IMR-90 (cell line): ENCODE data around the gene KYNU. TPM values are rescaled to one million over a fixed set of nuclear protein-coding genes. Genes with fewer than 3 reads are reported as not detected.

Source experiments
- ATAC-seq: fragments of 200-7000 bp; cut with Tn5 transposase; 2 replicates; pipeline ENCODE4 v1.9.1; 2020; ENCODE audit warnings: low read depth, mild to moderate bottlenecking, moderate library complexity
- BruUV-seq: library from RNA; stranded (reverse); fragments of 400-500 nt; replicated peaks from 2 replicates; lab custom pipeline; 2021; lab: Mats Ljungman, UMichigan
- CTCF ChIA-PET: fragments of 300-600 bp; formaldehyde crosslinking; extraction: SDS; loops from one replicate; lab custom pipeline; 2021; ENCODE audit warnings: antibody characterized with exemption; lab: Yijun Ruan, JAX
- POLR2A ChIA-PET: fragments of 300-600 bp; sonication (Branson Sonifier 250); formaldehyde crosslinking; loops from one replicate; lab custom pipeline; 2022; ENCODE audit warnings: antibody characterized with exemption; ENCODE audit not compliant: unreplicated experiment; lab: Charles Lee
- DNase-seq: peaks from one replicate; pipeline ENCODE4 v3.0.0; 2013
- H2AFZ ChIP-seq: replicated peaks from 2 replicates; pipeline ENCODE3; 2013; ENCODE audit warnings: low read length, mild to moderate bottlenecking; ENCODE audit not compliant: poor library complexity
- H2AK5ac ChIP-seq: 2 replicates; pipeline ENCODE4 v1.6.1; 2013; ENCODE audit warnings: low read depth, low read length, inconsistent platforms
- H2AK9ac ChIP-seq: replicated peaks from 2 replicates; pipeline ENCODE3; 2013; ENCODE audit warnings: mild to moderate bottlenecking, low read depth, low read length, moderate library complexity; ENCODE audit not compliant: poor library complexity
- H2BK120ac ChIP-seq: 2 replicates; pipeline ENCODE4 v1.6.1; 2013; ENCODE audit warnings: low read depth, low read length, inconsistent platforms
- H2BK15ac ChIP-seq: 3 replicates; pipeline ENCODE4 v1.6.1; 2013; ENCODE audit warnings: low read depth, low read length, inconsistent platforms
- H2BK20ac ChIP-seq: 2 replicates; pipeline ENCODE4 v1.6.1; 2013; ENCODE audit warnings: low read depth, mild to moderate bottlenecking, inconsistent platforms, low read length, moderate library complexity
- H2BK5ac ChIP-seq: 2 replicates; pipeline ENCODE4 v1.6.1; 2013; ENCODE audit warnings: mild to moderate bottlenecking, low read depth, low read length, inconsistent platforms; ENCODE audit not compliant: poor library complexity, severe bottlenecking
- H3K14ac ChIP-seq: replicated peaks from 2 replicates; pipeline ENCODE4 v1.6.1; 2013; ENCODE audit warnings: low read depth, low read length, inconsistent platforms
- H3K18ac ChIP-seq: 2 replicates; pipeline ENCODE4 v1.6.1; 2013; ENCODE audit warnings: low read depth, low read length, control low read depth
- H3K23ac ChIP-seq: 2 replicates; pipeline ENCODE4 v1.6.1; 2013; ENCODE audit warnings: low read depth, low read length, inconsistent platforms
- H3K27ac ChIP-seq: 2 replicates; pipeline ENCODE4 v1.5.1; 2013; ENCODE audit warnings: mild to moderate bottlenecking, control low read depth, low read length; ENCODE audit not compliant: insufficient read depth
- H3K27me3 ChIP-seq: 2 replicates; pipeline ENCODE4 v1.6.1; 2013; ENCODE audit warnings: low read length; ENCODE audit not compliant: control insufficient read depth, insufficient read depth
- H3K36me3 ChIP-seq: 2 replicates; pipeline ENCODE4 v1.6.1; 2013; ENCODE audit warnings: low read length, mixed read lengths; ENCODE audit not compliant: control insufficient read depth, insufficient read depth
- H3K4ac ChIP-seq: 2 replicates; pipeline ENCODE4 v1.6.1; 2013; ENCODE audit warnings: low read depth, low read length, inconsistent platforms
- H3K4me1 ChIP-seq: 2 replicates; pipeline ENCODE4 v1.6.1; 2013; ENCODE audit warnings: low read length, mixed read lengths; ENCODE audit not compliant: control insufficient read depth, insufficient read depth
- H3K4me2 ChIP-seq: 2 replicates; pipeline ENCODE4 v1.6.1; 2013; ENCODE audit warnings: low read depth, mild to moderate bottlenecking, control low read depth, low read length, moderate library complexity
- H3K4me3 ChIP-seq: 2 replicates; pipeline ENCODE4 v1.5.1; 2013; ENCODE audit warnings: low read depth, mild to moderate bottlenecking, control low read depth, low read length, moderate library complexity; ENCODE audit not compliant: insufficient read depth
- H3K56ac ChIP-seq: 2 replicates; pipeline ENCODE4 v1.6.1; 2013; ENCODE audit warnings: low read length, inconsistent platforms; ENCODE audit not compliant: insufficient read depth; ENCODE audit errors: extremely low read depth
- H3K79me1 ChIP-seq, 2 experiments: 2 replicates each; pipeline ENCODE4 v1.6.1; 2013; ENCODE audit warnings: low read length in 2 of 2, inconsistent platforms in 1 of 2, low read depth in 1 of 2
- H3K9ac ChIP-seq: 2 replicates; pipeline ENCODE4 v1.6.1; 2013; ENCODE audit warnings: low read depth, low read length, control low read depth
- H3K9me1 ChIP-seq: 2 replicates; pipeline ENCODE4 v1.6.1; 2013; ENCODE audit warnings: low read length, inconsistent platforms; ENCODE audit not compliant: insufficient read depth
- H3K9me3 ChIP-seq: 2 replicates; pipeline ENCODE4 v1.6.1; 2013; ENCODE audit warnings: low read length; ENCODE audit not compliant: control insufficient read depth, insufficient read depth
- H4K20me1 ChIP-seq: 2 replicates; pipeline ENCODE4 v1.6.1; 2013; ENCODE audit warnings: low read length, inconsistent platforms; ENCODE audit not compliant: insufficient read depth
- H4K5ac ChIP-seq: 2 replicates; pipeline ENCODE4 v1.6.1; 2013; ENCODE audit warnings: mild to moderate bottlenecking, low read depth, low read length, control low read depth
- H4K8ac ChIP-seq, 2 experiments: 2 replicates each; pipeline ENCODE4 v1.6.1; 2013; ENCODE audit warnings: low read depth in 2 of 2, low read length in 2 of 2, control low read depth in 1 of 2, inconsistent platforms in 1 of 2
- H4K91ac ChIP-seq: 2 replicates; pipeline ENCODE4 v1.6.1; 2013; ENCODE audit warnings: low read depth, low read length, inconsistent platforms; ENCODE audit not compliant: insufficient read depth
- BHLHE40 ChIP-seq: fragments of 150-350 bp; IDR thresholded peaks from 2 replicates; pipeline ENCODE4 v1.6.1; 2016; ENCODE audit warnings: mild to moderate bottlenecking, low read depth, low read length
- CEBPB ChIP-seq: IDR thresholded peaks from 2 replicates; pipeline ENCODE4 v1.6.1; 2012; ENCODE audit warnings: low read depth, low read length, improper control_type of control experiment
- CHD1 ChIP-seq: IDR thresholded peaks from 2 replicates; pipeline ENCODE4 v1.6.1; 2012; ENCODE audit warnings: low read depth, low read length, improper control_type of control experiment
- CTCF ChIP-seq: conservative IDR thresholded peaks from 2 replicates; pipeline ENCODE4 v1.5.1; 2012; ENCODE audit warnings: mild to moderate bottlenecking, low read depth, low read length, improper control_type of control experiment
- ELK1 ChIP-seq: fragments of 150-350 bp; IDR thresholded peaks from 2 replicates; pipeline ENCODE4 v1.6.1; 2016; ENCODE audit warnings: low read depth, mild to moderate bottlenecking, low read length, moderate library complexity, borderline replicate concordance
- FOS ChIP-seq: fragments of 150-350 bp; IDR thresholded peaks from 2 replicates; pipeline ENCODE4 v1.6.1; 2016; ENCODE audit warnings: low read depth, low read length
- MAFK ChIP-seq: IDR thresholded peaks from 2 replicates; pipeline ENCODE4 v1.6.1; 2012; ENCODE audit warnings: low read depth, low read length, improper control_type of control experiment
- MAZ ChIP-seq: IDR thresholded peaks from 2 replicates; pipeline ENCODE4 v1.6.1; 2012; ENCODE audit warnings: low read depth, mild to moderate bottlenecking, low read length, improper control_type of control experiment, moderate library complexity, borderline replicate concordance
- MXI1 ChIP-seq: IDR thresholded peaks from 2 replicates; pipeline ENCODE4 v1.6.1; 2012; ENCODE audit warnings: low read depth, mild to moderate bottlenecking, low read length, moderate library complexity, borderline replicate concordance
- NFE2L2 ChIP-seq: fragments of 150-350 bp; IDR thresholded peaks from 2 replicates; pipeline ENCODE4 v1.6.1; 2016; ENCODE audit warnings: low read depth, mild to moderate bottlenecking, low read length
- POLR2A ChIP-seq: IDR thresholded peaks from 2 replicates; pipeline ENCODE4 v1.6.1; 2012; ENCODE audit warnings: mild to moderate bottlenecking, low read depth, low read length
- RAD21 ChIP-seq: IDR thresholded peaks from 2 replicates; pipeline ENCODE4 v1.6.1; 2012; ENCODE audit warnings: low read length, improper control_type of control experiment
- RCOR1 ChIP-seq: IDR thresholded peaks from 2 replicates; pipeline ENCODE4 v1.6.1; 2012; ENCODE audit warnings: mild to moderate bottlenecking, low read length, improper control_type of control experiment; ENCODE audit not compliant: insufficient replicate concordance
- RFX5 ChIP-seq: IDR thresholded peaks from 2 replicates; pipeline ENCODE4 v1.8.0; 2012; ENCODE audit warnings: low read depth, mild to moderate bottlenecking, low read length, moderate library complexity
- SMC3 ChIP-seq: fragments of 150-350 bp; IDR thresholded peaks from 2 replicates; pipeline ENCODE4 v1.6.1; 2016; ENCODE audit warnings: low read depth, mild to moderate bottlenecking, antibody characterized with exemption, low read length, moderate library complexity
- USF2 ChIP-seq: fragments of 150-350 bp; IDR thresholded peaks from 2 replicates; pipeline ENCODE4 v1.6.1; 2017; ENCODE audit warnings: mild to moderate bottlenecking, antibody characterized with exemption, low read length, low read depth
- WGBS, 2 experiments: methylation state at CpG; one replicate each; pipeline versions ENCODE4 v1.1.5 to v1.1.7; 2013; ENCODE audit warnings: missing lambda C conversion rate in 2 of 2; ENCODE audit not compliant: insufficient read length in 1 of 2; ENCODE audit errors: extremely low coverage in 2 of 2; 5-methylcytosine and 5-hydroxymethylcytosine counted together
- dilution Hi-C: fragments of 300-500 bp; cut with HindIII; formaldehyde crosslinking; loops from one replicate; pipeline ENCODE4 v1.14.3; 2018; ENCODE audit warnings: low sequenced_read_pairs; ENCODE audit not compliant: unreplicated experiment
- in situ Hi-C: fragments of 300-500 bp; cut with MboI; formaldehyde crosslinking; loops from 3 replicates; pipeline ENCODE4 v1.14.3; 2019; ENCODE audit warnings: low sequenced_read_pairs, inconsistent platforms, mixed read lengths
- intact Hi-C: fragments of 100-400 bp; cut with micrococcal nuclease; formaldehyde crosslinking; loops from 2 replicates; pipeline ENCODE4 v1.10.0; 2022
- polyA plus RNA-seq, 3 experiments: library from polyadenylated mRNA; depleted of rRNA; stranded (reverse); fragments of >200 nt; gene quantifications; 2 replicates each; pipeline ENCODE4 v1.2.3, GENCODE V29; 2012; ENCODE audit warnings: low replicate concordance in 1 of 3
- total RNA-seq: library from RNA; depleted of rRNA; stranded (reverse); fragments of >200 nt; gene quantifications from 2 replicates; pipeline ENCODE4 v1.2.3, GENCODE V29; 2012

KYNU gene
- total and polyA plus RNA-seq, 2 of the 4 experiments (the other 2 are of a cell fraction) = 0.75 to 2.9 TPM

- ATAC-seq (no peak), DNase-seq (peak; percentile 30)
- dilution Hi-C loops = no loop called here
- Histone ChIP-seq H2BK120ac (peak overlapping the region; percentile 26; the same call in 1 of the 2 replicates), H3K4ac (no peak overlapping the region; the same call in 1 of the 2 replicates), H4K8ac (peak overlapping the region; percentile 21 to 23; a peak in 2 of 4 replicates), H3K4me2 (peak overlapping the region; percentile 90; the same call in 1 of the 2 replicates), H2AK9ac (no peak overlapping the region), H3K79me1 (no peaks in the 10 kb centered on the region), H3K4me1 (peaks cover 8% of the 10 kb centered on the region), H3K18ac (peak overlapping the region; percentile 90), H3K4me3 (no peak overlapping the region), H3K14ac (no peak overlapping the region), H2BK15ac (no peak overlapping the region), H4K91ac (no peak overlapping the region), H4K5ac (peak overlapping the region; percentile 61), H3K9me1 (0 out of 2 replicates have a peak, but pooled peaks cover 2% of the 10 kb centered on the region), H3K23ac (no peak overlapping the region), H3K56ac (no peak overlapping the region), H2AK5ac (no peak overlapping the region), H4K20me1 (no peaks in the 10 kb centered on the region), H3K36me3 (no peaks in the 10 kb centered on the region), H2BK20ac (no peak overlapping the region), H3K27ac (no peak overlapping the region), H3K27me3 (no peaks in the 10 kb centered on the region), H2AFZ (no peak overlapping the region), H2BK5ac (peak overlapping the region; percentile 42), H3K9ac (no peak overlapping the region; the same call in 1 of the 2 replicates), H3K9me3 (no peaks in the 10 kb centered on the region)
- ChIA-PET POLR2A (interaction anchor here (0.6 to 1.0 kb wide), 4 partner anchors 9 to 126 kb away, joined by 3 to 6 read pairs (median 4); no protein-coding TSS in a partner anchor), CTCF (interaction anchor here (0.5 to 0.6 kb wide), 2 partner anchors 8 to 183 kb away, joined by 3 to 4 read pairs; no protein-coding TSS in a partner anchor)
- no TSS peak for BruUV-seq
- in situ Hi-C loops = no loop called here
- intact Hi-C loops = no loop called here
- 54% methylated on average over 1 of the region's 1 CpG; no CpG with 5 or more reads in 1 of the 2 experiments for WGBS, 2 experiments
- TF ChIP-seq BHLHE40 = no peak
- no peak for TF ChIP-seq RFX5
- no peak for TF ChIP-seq RCOR1
- no peak for TF ChIP-seq CEBPB
- no peak for TF ChIP-seq NFE2L2
- no peak for TF ChIP-seq POLR2A
- TF ChIP-seq ELK1 = no peak
- TF ChIP-seq CHD1 = no peak
- TF ChIP-seq USF2 = no peak
- TF ChIP-seq MAZ = no peak
- TF ChIP-seq MXI1 = no peak
- TF ChIP-seq RAD21 = no peak
- no peak for TF ChIP-seq MAFK
- no peak for TF ChIP-seq FOS
- TF ChIP-seq CTCF = no peak
- TF ChIP-seq SMC3 = no peak
Measured at GRCh38 chr2:142865924-142866323, 11.5 kb upstream of the KYNU start.
